ENCODE results near the gene CCDC150. TPM values are rescaled to one million over a fixed set of nuclear protein-coding genes. Genes with fewer than 3 reads are reported as not detected.
"Not testable (repeated sequence)": the region's sequence is repeated elsewhere in the genome, so short reads cannot be mapped to it uniquely, and the experiment has no call there.

CCDC150 gene
- total RNA-seq, 1 experiment from 2014 or later = 38.0 TPM

- no peak overlapping the region for H3K27ac ChIP-seq (ENCODE audit: low read depth, low read length, poor library complexity, severe bottlenecking)
- BruUV-seq (replicated peaks) = no TSS peak
- no peak for TF ChIP-seq CTCF (conservative IDR thresholded peaks at IDR 0.05; ENCODE audit: low read depth, low read length)
- no peak for TF ChIP-seq EZH2 (IDR thresholded peaks at IDR 0.05; ENCODE audit: borderline replicate concordance, low read depth, low read length, poor library complexity, severe bottlenecking)
- ChIA-PET CTCF (no interaction called here), POLR2A (ENCODE audit: low non-redundant PET) (no interaction called here)
- no peaks in the 10 kb centered on the region for H3K9me3 ChIP-seq (ENCODE audit: low read depth, low read length, poor library complexity, severe bottlenecking)
- no peaks in the 10 kb centered on the region for H3K4me1 ChIP-seq (ENCODE audit: insufficient read depth, low read length, poor library complexity, severe bottlenecking)
- DNase-seq (ENCODE audit: low spot score) = no peak
- intact Hi-C loops (cut with micrococcal nuclease; ENCODE audit: unreplicated experiment) = no loop called here
- H3K36me3 ChIP-seq (ENCODE audit: insufficient read depth, low read length, poor library complexity, severe bottlenecking) = no peaks in the 10 kb centered on the region
- H3K4me3 ChIP-seq (ENCODE audit: low read depth, low read length, poor library complexity, severe bottlenecking) = no peak overlapping the region
- no peaks in the 10 kb centered on the region for H3K27me3 ChIP-seq (replicated peaks; ENCODE audit: insufficient read depth, low read depth, low read length, poor library complexity)
Observed at GRCh38 chr2:196606516-196606915, 33.0 kb upstream of the CCDC150 start.

GRCh38 chr2:196607073-196607472 lies 32.4 kb upstream of the CCDC150 start:
- Histone ChIP-seq H3K36me3 (ENCODE audit: insufficient read depth, low read length, poor library complexity, severe bottlenecking) (no peaks in the 10 kb centered on the region), H3K27ac (ENCODE audit: low read depth, low read length, poor library complexity, severe bottlenecking) (no peak overlapping the region), H3K4me1 (ENCODE audit: insufficient read depth, low read length, poor library complexity, severe bottlenecking) (no peaks in the 10 kb centered on the region), H3K9me3 (ENCODE audit: low read depth, low read length, poor library complexity, severe bottlenecking) (no peaks in the 10 kb centered on the region), H3K27me3 (replicated peaks; ENCODE audit: insufficient read depth, low read depth, low read length, poor library complexity) (no peaks in the 10 kb centered on the region), H3K4me3 (ENCODE audit: low read depth, low read length, poor library complexity, severe bottlenecking) (no peak overlapping the region)
- POLR2A ChIA-PET (ENCODE audit: low non-redundant PET) = no interaction called here
- no peak for TF ChIP-seq EZH2 (IDR thresholded peaks at IDR 0.05; ENCODE audit: borderline replicate concordance, low read depth, low read length, poor library complexity, severe bottlenecking)
- TF ChIP-seq CTCF (conservative IDR thresholded peaks at IDR 0.05; ENCODE audit: low read depth, low read length) = no peak
- intact Hi-C loops (cut with micrococcal nuclease; ENCODE audit: unreplicated experiment) = no loop called here
- DNase-seq (ENCODE audit: low spot score) = no peak
- CTCF ChIA-PET = no interaction called here
- BruUV-seq (replicated peaks) = no TSS peak

GRCh38 chr2:196607896-196608295 lies 31.6 kb upstream of the CCDC150 start:
- intact Hi-C loops (cut with micrococcal nuclease; ENCODE audit: unreplicated experiment); H3K9me3 ChIP-seq (ENCODE audit: low read depth, low read length, poor library complexity, severe bottlenecking); POLR2A ChIA-PET (ENCODE audit: low non-redundant PET); CTCF ChIA-PET; H3K4me3 ChIP-seq (ENCODE audit: low read depth, low read length, poor library complexity, severe bottlenecking); H3K4me1 ChIP-seq (ENCODE audit: insufficient read depth, low read length, poor library complexity, severe bottlenecking); H3K36me3 ChIP-seq (ENCODE audit: insufficient read depth, low read length, poor library complexity, severe bottlenecking); BruUV-seq (replicated peaks); DNase-seq (ENCODE audit: low spot score); H3K27me3 ChIP-seq (replicated peaks; ENCODE audit: insufficient read depth, low read depth, low read length, poor library complexity); H3K27ac ChIP-seq (ENCODE audit: low read depth, low read length, poor library complexity, severe bottlenecking): not testable (repeated sequence)

GRCh38 chr2:196609806-196610205 lies 29.7 kb upstream of the CCDC150 start:
- intact Hi-C loops (cut with micrococcal nuclease; ENCODE audit: unreplicated experiment) = no loop called here
- CTCF ChIA-PET = no interaction called here
- H3K27me3 ChIP-seq (replicated peaks; ENCODE audit: insufficient read depth, low read depth, low read length, poor library complexity) = no peaks in the 10 kb centered on the region

More at GRCh38 chr2:196609806-196610205, 29.7 kb upstream of the CCDC150 start:
- H3K4me3 ChIP-seq (ENCODE audit: low read depth, low read length, poor library complexity, severe bottlenecking) = no peak overlapping the region
- no peaks in the 10 kb centered on the region for H3K9me3 ChIP-seq (ENCODE audit: low read depth, low read length, poor library complexity, severe bottlenecking)
- no peaks in the 10 kb centered on the region for H3K36me3 ChIP-seq (ENCODE audit: insufficient read depth, low read length, poor library complexity, severe bottlenecking)
- POLR2A ChIA-PET (ENCODE audit: low non-redundant PET) = no interaction called here
- H3K27ac ChIP-seq (ENCODE audit: low read depth, low read length, poor library complexity, severe bottlenecking) = no peak overlapping the region
- TF ChIP-seq CTCF (conservative IDR thresholded peaks at IDR 0.05; ENCODE audit: low read depth, low read length) = no peak
- no peak for TF ChIP-seq EZH2 (IDR thresholded peaks at IDR 0.05; ENCODE audit: borderline replicate concordance, low read depth, low read length, poor library complexity, severe bottlenecking)
- no peak for DNase-seq (ENCODE audit: low spot score)
- no TSS peak for BruUV-seq (replicated peaks)
- no peaks in the 10 kb centered on the region for H3K4me1 ChIP-seq (ENCODE audit: insufficient read depth, low read length, poor library complexity, severe bottlenecking)
